ENCODE measurements around the gene FRRS1.

DNA sequence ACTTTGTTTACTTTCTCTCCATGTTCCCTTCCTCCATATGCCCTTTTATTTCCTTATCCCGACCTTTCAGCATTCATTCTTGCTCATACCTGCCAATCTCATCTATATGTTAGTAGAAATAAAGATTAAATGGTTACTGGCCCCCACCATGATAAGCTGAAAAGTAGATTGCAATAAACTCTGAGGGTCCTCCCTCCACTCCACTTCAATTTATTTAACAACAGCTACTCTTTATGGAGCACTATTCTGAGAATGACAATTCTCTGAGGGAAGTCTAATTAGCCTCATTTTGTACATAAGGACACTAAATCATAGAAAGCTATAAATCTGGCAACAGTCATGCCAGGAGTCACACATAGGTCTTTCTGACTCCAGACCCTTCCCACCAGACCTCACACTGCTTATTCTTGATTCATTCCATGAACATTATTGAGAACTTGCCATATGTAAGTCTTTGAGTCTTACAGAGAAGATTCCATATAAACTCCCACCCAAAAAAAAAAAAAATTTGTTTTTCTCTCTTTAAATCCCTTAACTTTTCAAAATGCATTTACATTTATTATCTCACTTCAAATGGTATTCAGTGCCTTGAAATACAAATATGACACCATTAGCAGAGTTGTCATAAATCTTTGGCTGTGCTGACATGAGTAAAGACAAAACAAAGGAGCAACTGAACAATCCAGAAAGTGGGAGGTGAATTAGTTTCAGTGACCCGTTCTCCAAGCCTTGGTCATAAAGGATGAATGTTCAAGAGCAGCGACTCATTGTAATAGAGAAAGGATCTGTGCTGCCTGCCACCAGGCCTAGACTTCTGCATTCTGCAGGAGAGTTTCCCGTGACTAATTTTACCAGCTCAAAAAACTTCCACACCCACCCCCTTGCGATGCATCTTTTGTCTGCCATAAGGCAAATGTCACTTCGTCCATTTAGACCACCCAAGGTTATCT is 92.0 kb downstream of the FRRS1 start:
- TF ChIP-seq POLR2A (IDR thresholded peaks at IDR 0.05; ENCODE audit: extremely low read depth, insufficient read length) = no peak
- TF ChIP-seq, protein P1, sequence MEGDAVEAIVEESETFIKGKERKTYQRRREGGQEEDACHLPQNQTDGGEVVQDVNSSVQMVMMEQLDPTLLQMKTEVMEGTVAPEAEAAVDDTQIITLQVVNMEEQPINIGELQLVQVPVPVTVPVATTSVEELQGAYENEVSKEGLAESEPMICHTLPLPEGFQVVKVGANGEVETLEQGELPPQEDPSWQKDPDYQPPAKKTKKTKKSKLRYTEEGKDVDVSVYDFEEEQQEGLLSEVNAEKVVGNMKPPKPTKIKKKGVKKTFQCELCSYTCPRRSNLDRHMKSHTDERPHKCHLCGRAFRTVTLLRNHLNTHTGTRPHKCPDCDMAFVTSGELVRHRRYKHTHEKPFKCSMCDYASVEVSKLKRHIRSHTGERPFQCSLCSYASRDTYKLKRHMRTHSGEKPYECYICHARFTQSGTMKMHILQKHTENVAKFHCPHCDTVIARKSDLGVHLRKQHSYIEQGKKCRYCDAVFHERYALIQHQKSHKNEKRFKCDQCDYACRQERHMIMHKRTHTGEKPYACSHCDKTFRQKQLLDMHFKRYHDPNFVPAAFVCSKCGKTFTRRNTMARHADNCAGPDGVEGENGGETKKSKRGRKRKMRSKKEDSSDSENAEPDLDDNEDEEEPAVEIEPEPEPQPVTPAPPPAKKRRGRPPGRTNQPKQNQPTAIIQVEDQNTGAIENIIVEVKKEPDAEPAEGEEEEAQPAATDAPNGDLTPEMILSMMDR (IDR thresholded peaks at IDR 0.05; ENCODE audit: low read depth, low read length) = no peak
